OCI-LY7 (cell line): Measurements from ENCODE around the gene CDC25B. TPM values are rescaled to one million over a fixed set of nuclear protein-coding genes. Genes with fewer than 3 reads are reported as not detected.

Source experiments
- BruUV-seq: library from RNA; stranded (reverse); fragments of 400-500 nt; replicated peaks from 2 replicates; lab custom pipeline; 2021; lab: Mats Ljungman, UMichigan
- CTCF ChIA-PET: fragments of 300-600 bp; sonication (Branson Sonifier 250); formaldehyde crosslinking; loops from one replicate; lab custom pipeline; 2022; ENCODE audit warnings: antibody characterized with exemption; ENCODE audit not compliant: unreplicated experiment; lab: Charles Lee
- POLR2A ChIA-PET: fragments of 300-600 bp; sonication (Branson Sonifier 250); formaldehyde crosslinking; loops from one replicate; lab custom pipeline; 2022; ENCODE audit warnings: antibody characterized with exemption; lab: Charles Lee
- DNase-seq: peaks from one replicate; pipeline ENCODE4 v3.0.0-alpha.2; 2015; ENCODE audit warnings: low spot score
- H2AFZ ChIP-seq: fragments of 200-600 bp; sonication (generic), shearing (Covaris generic); 2 replicates; pipeline ENCODE4 v1.6.1; 2014; ENCODE audit warnings: mild to moderate bottlenecking, antibody characterized with exemption, low read length, moderate library complexity
- H3K27ac ChIP-seq: fragments of 200-600 bp; sonication (generic); 2 replicates; pipeline ENCODE4 v1.5.1; 2014; ENCODE audit warnings: mixed run types, low read depth, mild to moderate bottlenecking, moderate library complexity, low read length, inconsistent platforms; ENCODE audit not compliant: poor library complexity, severe bottlenecking
- H3K36me3 ChIP-seq: fragments of 200-600 bp; sonication (generic); 2 replicates; pipeline ENCODE4 v1.6.1; 2014; ENCODE audit warnings: mild to moderate bottlenecking, antibody characterized with exemption, low read length, moderate library complexity, mixed read lengths; ENCODE audit not compliant: insufficient read depth
- H3K4me1 ChIP-seq: fragments of 200-600 bp; sonication (generic); 2 replicates; pipeline ENCODE4 v1.5.1; 2014; ENCODE audit warnings: mild to moderate bottlenecking, low read length; ENCODE audit not compliant: insufficient read depth, poor library complexity, severe bottlenecking
- H3K4me2 ChIP-seq: fragments of 200-600 bp; sonication (generic); 2 replicates; pipeline ENCODE4 v1.6.1; 2014; ENCODE audit warnings: mild to moderate bottlenecking, low read length
- H3K4me3 ChIP-seq: fragments of 200-600 bp; sonication (generic); 2 replicates; pipeline ENCODE4 v1.5.1; 2014; ENCODE audit warnings: mild to moderate bottlenecking, low read depth, low read length; ENCODE audit not compliant: poor library complexity, severe bottlenecking
- H3K79me2 ChIP-seq: fragments of 200-600 bp; sonication (generic); 2 replicates; pipeline ENCODE4 v1.6.1; 2016; ENCODE audit warnings: low read depth, mild to moderate bottlenecking, low read length, moderate library complexity, mixed read lengths; ENCODE audit not compliant: insufficient read depth
- H3K9me2 ChIP-seq: fragments of 200-600 bp; sonication (generic); 2 replicates; pipeline ENCODE4 v1.6.1; 2016; ENCODE audit warnings: mild to moderate bottlenecking, low read length, mixed read lengths; ENCODE audit not compliant: insufficient read depth
- H3K9me3 ChIP-seq: fragments of 200-600 bp; sonication (generic); 2 replicates; pipeline ENCODE4 v1.6.1; 2014; ENCODE audit warnings: mild to moderate bottlenecking, mixed run types, low read length, mixed read lengths
- H4K20me1 ChIP-seq: fragments of 200-600 bp; sonication (generic); 2 replicates; pipeline ENCODE4 v1.6.1; 2014; ENCODE audit warnings: mild to moderate bottlenecking, antibody characterized with exemption, low read length, moderate library complexity, mixed read lengths; ENCODE audit not compliant: insufficient read depth
- CTCF ChIP-seq: fragments of 200-600 bp; sonication (generic); conservative IDR thresholded peaks from 2 replicates; pipeline ENCODE4 v1.5.1; 2014; ENCODE audit warnings: mild to moderate bottlenecking, antibody characterized with exemption, low read length, moderate library complexity, mixed read lengths
- EZH2phosphoT487 ChIP-seq: fragments of 200-600 bp; sonication (generic); IDR thresholded peaks from 2 replicates; pipeline ENCODE4 v1.6.1; 2018; ENCODE audit warnings: low read depth, borderline replicate concordance, mild to moderate bottlenecking, mixed run types, antibody characterized with exemption, low read length, moderate library complexity, mixed read lengths
- intact Hi-C: fragments of 100-400 bp; cut with micrococcal nuclease; formaldehyde crosslinking; loops from one replicate; pipeline ENCODE4 v1.10.0; 2022; ENCODE audit not compliant: unreplicated experiment
- total RNA-seq, 2 experiments: library from RNA; depleted of rRNA in 1 of 2; stranded (reverse); fragments of >200 nt in 1 of 2; shearing (Covaris generic) in 1 of 2; gene quantifications; 2 replicates each; pipeline ENCODE4 v1.2.3, GENCODE V29; 2014 to 2022

The CDC25B gene
- total RNA-seq, 2 experiments from 2014 or later, result 89.2 to 119 TPM

GRCh38 chr20:3803854-3804253, 7.7 kb downstream of the CDC25B start:
- CTCF ChIA-PET, result no interaction called here

DNA sequence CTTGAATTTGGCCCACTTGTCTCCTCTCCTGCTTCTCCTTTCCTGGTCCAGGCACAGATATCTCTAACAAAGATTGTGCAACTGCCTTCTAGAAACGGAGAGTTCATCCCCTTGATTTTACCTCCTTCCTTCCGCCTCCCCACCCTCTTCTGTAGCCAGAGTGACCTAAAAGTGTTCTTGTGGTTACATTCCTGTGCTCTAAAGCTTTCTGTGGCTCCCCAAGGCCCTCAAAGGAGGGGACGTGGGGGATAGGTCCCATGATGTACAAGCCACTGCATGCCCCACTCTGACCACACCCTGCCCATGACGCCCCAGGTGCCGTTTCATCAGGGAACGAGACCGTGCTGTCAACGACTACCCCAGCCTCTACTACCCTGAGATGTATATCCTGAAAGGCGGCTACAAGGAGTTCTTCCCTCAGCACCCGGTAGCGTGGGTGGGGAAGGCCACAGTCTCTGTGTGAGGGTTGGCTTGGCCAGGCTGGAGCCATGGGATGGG, 8.2 kb downstream of the CDC25B start:
- ChIA-PET CTCF (no interaction called here), POLR2A (interaction anchor here (0.6 to 2.2 kb wide), 2 partner anchors 17 to 663 kb away, joined by 4 read pairs; partner anchors contain the start of gene AP5S1)
- no TSS peak for BruUV-seq
- no peak overlapping the region for H3K27ac ChIP-seq
- no peaks in the 10 kb centered on the region for H3K9me2 ChIP-seq
- no peaks in the 10 kb centered on the region for H3K9me3 ChIP-seq
- no peak overlapping the region for H2AFZ ChIP-seq
- DNase-seq, result no peak
- H3K4me2 ChIP-seq, result no peak overlapping the region
- no peaks in the 10 kb centered on the region for H4K20me1 ChIP-seq
- intact Hi-C loops, result no loop called here
- peaks cover 24% of the 10 kb centered on the region for H3K4me1 ChIP-seq
- H3K79me2 ChIP-seq, result peaks cover 6% of the 10 kb centered on the region; the same call in 1 of the 2 replicates
- TF ChIP-seq CTCF (no peak), EZH2phosphoT487 (no peak)
- H3K36me3 ChIP-seq, result peaks cover 70% of the 10 kb centered on the region
- H3K4me3 ChIP-seq, result no peak overlapping the region

More at GRCh38 chr20:3803854-3804253, 7.7 kb downstream of the CDC25B start:
- no peak for DNase-seq
- TF ChIP-seq EZH2phosphoT487, result no peak
- TF ChIP-seq CTCF, result no peak
- H3K9me3 ChIP-seq, result no peaks in the 10 kb centered on the region
- H3K4me2 ChIP-seq, result no peak overlapping the region
- H3K9me2 ChIP-seq, result no peaks in the 10 kb centered on the region
- peaks cover 71% of the 10 kb centered on the region for H3K36me3 ChIP-seq
- peaks cover 7% of the 10 kb centered on the region; the same call in 1 of the 2 replicates for H3K79me2 ChIP-seq
- no peaks in the 10 kb centered on the region for H4K20me1 ChIP-seq
- intact Hi-C loops, result no loop called here
- H2AFZ ChIP-seq, result no peak overlapping the region
- H3K4me3 ChIP-seq, result no peak overlapping the region
- peaks cover 28% of the 10 kb centered on the region for H3K4me1 ChIP-seq
- no TSS peak for BruUV-seq
- no peak overlapping the region for H3K27ac ChIP-seq
- POLR2A ChIA-PET, result interaction anchor here (2.2 kb wide), 1 partner anchor 17 kb away, joined by 4 read pairs; the partner anchor contains the start of gene AP5S1

GRCh38 chr20:3804781-3805180, 8.7 kb downstream of the CDC25B start:
- no TSS peak for BruUV-seq
- H2AFZ ChIP-seq, result no peak overlapping the region
- CTCF ChIA-PET, result no interaction called here
- H3K9me2 ChIP-seq, result no peaks in the 10 kb centered on the region
- H3K4me3 ChIP-seq, result no peak overlapping the region
- TF ChIP-seq EZH2phosphoT487 (no peak), CTCF (no peak)
- no peaks in the 10 kb centered on the region for H4K20me1 ChIP-seq
- peaks cover 70% of the 10 kb centered on the region for H3K36me3 ChIP-seq
- no peak overlapping the region for H3K4me2 ChIP-seq
- POLR2A ChIA-PET, result interaction anchor here (0.6 to 2.2 kb wide), 2 partner anchors 16 to 664 kb away, joined by 4 read pairs; partner anchors contain the start of gene AP5S1
- H3K27ac ChIP-seq, result no peak overlapping the region
- intact Hi-C loops, result no loop called here
- DNase-seq, result no peak
- peaks cover 19% of the 10 kb centered on the region for H3K4me1 ChIP-seq
- H3K9me3 ChIP-seq, result no peaks in the 10 kb centered on the region
- H3K79me2 ChIP-seq, result peaks cover 6% of the 10 kb centered on the region; the same call in 1 of the 2 replicates
